ENCODE data around the gene SPOUT1. TPM values are rescaled to one million over a fixed set of nuclear protein-coding genes. Genes with fewer than 3 reads are reported as not detected.

SPOUT1 gene
- total and polyA plus RNA-seq, 10 donors: 31.9 to 54.3 (median 40.1) TPM

DNA sequence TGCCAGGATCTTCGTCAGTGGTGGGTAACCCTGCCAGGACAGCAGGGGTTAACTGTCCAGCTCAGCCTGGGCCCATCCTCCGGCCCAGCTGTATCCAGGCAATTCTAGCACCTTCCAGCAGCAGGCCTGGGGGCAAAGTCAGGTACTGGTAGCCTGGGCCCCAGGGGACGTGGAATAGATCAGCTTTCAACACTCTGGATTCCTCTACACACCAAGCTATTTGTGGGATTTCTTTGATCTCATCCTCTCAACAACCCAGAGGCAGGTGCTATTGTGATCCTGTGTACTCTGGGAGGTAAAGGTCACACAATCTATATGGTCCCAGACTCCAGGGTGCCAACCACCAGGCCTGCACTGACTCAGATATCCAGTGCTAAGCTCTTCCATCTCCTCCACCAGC lies 8.7 kb upstream of the SPOUT1 start:
- H3K4me3 ChIP-seq: no peak overlapping the region
- H3K36me3 ChIP-seq: peaks cover 0 to 77% (median 6%) of the 10 kb centered on the region in 6 donors
- DNase-seq: no peak
- TF ChIP-seq POLR2AphosphoS5 (IDR thresholded peaks at IDR 0.05): no peak
- no peak for TF ChIP-seq POLR2A (IDR thresholded peaks at IDR 0.05)
- TF ChIP-seq, protein P1, sequence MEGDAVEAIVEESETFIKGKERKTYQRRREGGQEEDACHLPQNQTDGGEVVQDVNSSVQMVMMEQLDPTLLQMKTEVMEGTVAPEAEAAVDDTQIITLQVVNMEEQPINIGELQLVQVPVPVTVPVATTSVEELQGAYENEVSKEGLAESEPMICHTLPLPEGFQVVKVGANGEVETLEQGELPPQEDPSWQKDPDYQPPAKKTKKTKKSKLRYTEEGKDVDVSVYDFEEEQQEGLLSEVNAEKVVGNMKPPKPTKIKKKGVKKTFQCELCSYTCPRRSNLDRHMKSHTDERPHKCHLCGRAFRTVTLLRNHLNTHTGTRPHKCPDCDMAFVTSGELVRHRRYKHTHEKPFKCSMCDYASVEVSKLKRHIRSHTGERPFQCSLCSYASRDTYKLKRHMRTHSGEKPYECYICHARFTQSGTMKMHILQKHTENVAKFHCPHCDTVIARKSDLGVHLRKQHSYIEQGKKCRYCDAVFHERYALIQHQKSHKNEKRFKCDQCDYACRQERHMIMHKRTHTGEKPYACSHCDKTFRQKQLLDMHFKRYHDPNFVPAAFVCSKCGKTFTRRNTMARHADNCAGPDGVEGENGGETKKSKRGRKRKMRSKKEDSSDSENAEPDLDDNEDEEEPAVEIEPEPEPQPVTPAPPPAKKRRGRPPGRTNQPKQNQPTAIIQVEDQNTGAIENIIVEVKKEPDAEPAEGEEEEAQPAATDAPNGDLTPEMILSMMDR (IDR thresholded peaks at IDR 0.05 in 8 of 11, conservative IDR thresholded peaks at IDR 0.05 in 3 of 11): no peak
- H3K9me3 ChIP-seq: no peaks in the 10 kb centered on the region
- WGBS, 5 donors: 88 to 100% (median 92%) methylated on average over 2 to 3 of the region's 3 CpGs
- no peaks in the 10 kb centered on the region for H3K27me3 ChIP-seq (replicated peaks in 1 of 7)
- intact Hi-C loops (cut with DNase I; ENCODE audit: low total_unique reads): no loop called here
- no peak overlapping the region for H3K27ac ChIP-seq
- H3K4me1 ChIP-seq: no peaks in the 10 kb centered on the region

DNA sequence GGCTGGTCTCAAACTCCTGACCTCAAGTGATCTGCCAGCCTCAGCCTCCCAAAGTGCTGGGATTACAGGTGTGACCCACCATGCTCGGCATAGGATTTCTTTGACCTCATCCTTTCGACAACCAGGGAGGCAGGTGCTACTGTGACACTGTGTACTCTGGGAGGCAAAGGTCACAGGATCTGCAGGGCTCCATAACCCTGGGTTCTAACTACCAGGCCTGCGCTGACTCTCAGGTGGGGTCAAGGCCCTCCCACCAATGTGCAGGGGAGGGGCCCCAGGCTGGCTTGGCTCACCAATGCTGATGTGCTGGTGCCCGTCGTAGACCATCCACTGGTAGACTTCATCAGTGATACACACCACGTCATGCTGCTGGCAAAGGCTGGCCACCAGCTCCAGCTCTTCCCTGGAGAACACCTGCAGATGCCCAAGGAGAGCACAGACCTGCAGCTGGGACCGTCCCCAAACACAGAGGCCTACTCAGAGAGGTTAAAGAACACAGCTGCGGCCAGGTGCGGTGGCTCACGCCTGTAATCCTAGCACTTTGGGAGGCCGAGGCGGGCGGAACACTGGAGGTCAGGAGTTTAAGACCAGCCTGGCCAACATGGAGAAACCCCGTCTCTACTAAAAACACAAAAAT lies 7.0 kb upstream of the SPOUT1 start:
- WGBS, 5 donors: 90 to 98% (median 93%) methylated on average over 10 to 14 of the region's 14 CpGs
- peak; percentile 51 for DNase-seq
- Histone ChIP-seq H3K36me3 (peaks cover 0 to 68% (median 6%) of the 10 kb centered on the region in 6 donors), H3K4me1 (no peaks in the 10 kb centered on the region), H3K27ac (no peak overlapping the region), H3K9me3 (no peaks in the 10 kb centered on the region), H3K27me3 (replicated peaks in 1 of 7) (no peaks in the 10 kb centered on the region), H3K4me3 (no peak overlapping the region)
- intact Hi-C loops (cut with DNase I; ENCODE audit: low total_unique reads): no loop called here
- no peak for TF ChIP-seq POLR2AphosphoS5 (IDR thresholded peaks at IDR 0.05)
- TF ChIP-seq, protein P1 (IDR thresholded peaks at IDR 0.05 in 8 of 11, conservative IDR thresholded peaks at IDR 0.05 in 3 of 11): no peak
- no peak for TF ChIP-seq POLR2A (IDR thresholded peaks at IDR 0.05)

DNA sequence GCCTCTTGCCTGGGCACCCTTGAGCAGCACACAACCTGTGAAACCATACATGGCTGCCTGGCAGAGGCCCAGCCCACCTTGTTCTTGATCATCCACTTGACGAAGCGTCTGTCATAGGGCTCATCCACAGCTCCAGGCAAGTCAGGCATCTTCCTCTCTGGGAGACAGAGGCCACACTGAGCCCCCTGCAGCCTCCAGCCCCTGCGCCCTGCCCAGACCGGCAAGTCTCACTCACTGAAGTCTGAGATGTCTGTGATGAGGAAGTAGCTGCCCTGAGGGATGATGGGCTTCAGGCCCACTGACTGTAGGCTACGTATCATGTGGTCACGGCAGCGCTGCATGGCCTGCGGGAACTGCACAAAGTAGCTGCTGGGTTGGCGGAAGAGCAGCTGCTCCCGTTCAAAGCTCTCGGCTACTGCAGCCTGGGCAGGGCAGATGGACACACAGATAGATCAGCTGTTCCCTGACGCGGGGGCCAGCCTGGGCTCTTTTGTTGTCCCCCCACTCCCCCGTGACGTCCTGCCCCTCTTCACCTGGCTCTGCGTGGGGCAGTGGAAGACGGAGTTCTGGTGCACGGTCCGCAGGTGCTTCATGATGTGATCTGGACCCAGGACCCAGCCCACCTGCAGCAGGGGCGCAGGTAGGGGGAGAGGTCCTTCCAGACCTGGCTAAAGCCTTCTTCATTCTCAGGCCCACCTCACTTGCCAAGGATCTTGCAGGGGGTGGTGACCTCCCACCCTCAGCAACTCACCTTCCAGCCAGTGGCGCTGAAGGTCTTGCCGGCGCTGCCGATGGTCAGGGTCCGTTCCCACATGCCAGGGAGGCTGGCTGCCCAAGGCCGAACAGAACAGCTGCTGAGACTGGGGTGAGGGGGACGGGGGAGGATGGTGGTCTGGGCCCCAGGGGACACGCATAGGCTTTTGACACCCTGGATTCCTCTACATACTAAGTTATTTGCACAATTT lies 5.9 kb upstream of the SPOUT1 start:
- H3K4me1 ChIP-seq: peaks cover 0 to 2% (median 0%) of the 10 kb centered on the region in 6 donors
- 91 to 98% (median 94%) methylated on average over 13 to 28 of the region's 28 CpGs for WGBS, 5 donors

More for the DNA sequence above, 5.9 kb upstream of the SPOUT1 start:
- no peaks in the 10 kb centered on the region for H3K9me3 ChIP-seq
- intact Hi-C loops (cut with DNase I; ENCODE audit: low total_unique reads): no loop called here
- no peak for TF ChIP-seq POLR2AphosphoS5 (IDR thresholded peaks at IDR 0.05)
- TF ChIP-seq POLR2A (IDR thresholded peaks at IDR 0.05): no peak
- TF ChIP-seq, protein P1 (IDR thresholded peaks at IDR 0.05 in 8 of 11, conservative IDR thresholded peaks at IDR 0.05 in 3 of 11): no peak
- peaks cover 0 to 60% (median 6%) of the 10 kb centered on the region in 6 donors for H3K36me3 ChIP-seq
- peak; percentile 57 for DNase-seq
- no peak overlapping the region for H3K27ac ChIP-seq
- no peak overlapping the region for H3K4me3 ChIP-seq
- H3K27me3 ChIP-seq (replicated peaks in 1 of 7): no peaks in the 10 kb centered on the region
